ENCODE measurements around the gene CYTH1.

DNA sequence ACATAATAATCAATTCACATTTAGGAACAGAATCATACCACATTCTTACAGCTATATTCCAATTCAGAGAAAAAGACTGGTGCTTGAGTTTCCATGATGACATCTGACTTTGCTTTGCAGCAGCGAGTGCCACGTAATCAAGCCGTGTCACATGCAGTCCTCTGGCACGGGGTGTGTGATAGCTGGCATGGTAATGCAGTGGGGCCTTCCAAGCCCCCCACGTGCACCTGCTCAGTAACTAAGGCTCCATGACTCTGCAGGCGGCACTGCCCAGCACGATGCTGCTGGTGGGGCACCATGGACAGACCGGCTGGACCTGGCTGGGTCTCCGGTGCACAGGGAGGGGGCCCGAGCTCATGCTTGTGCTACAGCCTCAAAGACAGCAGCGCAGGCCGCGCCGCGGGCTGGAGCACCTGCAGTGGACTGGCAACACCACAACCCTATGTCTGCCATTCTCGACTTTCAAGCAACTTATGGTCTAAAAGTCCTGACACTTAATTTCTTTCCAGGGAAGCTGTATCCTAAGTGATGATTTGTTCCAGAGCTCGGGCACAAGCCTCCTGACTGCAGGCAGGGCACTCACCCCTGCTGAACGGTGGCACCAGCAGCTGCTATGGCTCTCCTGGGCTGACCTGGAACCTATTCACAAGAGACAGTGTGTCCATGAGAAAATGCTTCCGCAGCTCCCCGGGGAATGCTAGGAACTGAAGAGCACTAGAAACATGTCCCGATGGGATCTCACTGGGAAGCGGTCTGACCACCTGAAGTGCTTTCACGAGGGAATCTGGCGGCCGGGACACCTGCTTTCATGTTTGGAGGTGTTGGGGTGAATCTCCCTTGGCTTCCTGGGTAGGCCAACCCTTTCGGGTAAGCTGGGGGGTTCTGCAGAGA, 105.4 kb downstream of the CYTH1 start:
- no peak for TF ChIP-seq TCF7 (CRISPR knock-in tag; IDR thresholded peaks at IDR 0.05; ENCODE audit: low read depth)
- TF ChIP-seq, protein P1, sequence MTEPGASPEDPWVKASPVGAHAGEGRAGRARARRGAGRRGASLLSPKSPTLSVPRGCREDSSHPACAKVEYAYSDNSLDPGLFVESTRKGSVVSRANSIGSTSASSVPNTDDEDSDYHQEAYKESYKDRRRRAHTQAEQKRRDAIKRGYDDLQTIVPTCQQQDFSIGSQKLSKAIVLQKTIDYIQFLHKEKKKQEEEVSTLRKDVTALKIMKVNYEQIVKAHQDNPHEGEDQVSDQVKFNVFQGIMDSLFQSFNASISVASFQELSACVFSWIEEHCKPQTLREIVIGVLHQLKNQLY (CRISPR knock-in tag; IDR thresholded peaks at IDR 0.05): no peak
- TF ChIP-seq, protein P2, sequence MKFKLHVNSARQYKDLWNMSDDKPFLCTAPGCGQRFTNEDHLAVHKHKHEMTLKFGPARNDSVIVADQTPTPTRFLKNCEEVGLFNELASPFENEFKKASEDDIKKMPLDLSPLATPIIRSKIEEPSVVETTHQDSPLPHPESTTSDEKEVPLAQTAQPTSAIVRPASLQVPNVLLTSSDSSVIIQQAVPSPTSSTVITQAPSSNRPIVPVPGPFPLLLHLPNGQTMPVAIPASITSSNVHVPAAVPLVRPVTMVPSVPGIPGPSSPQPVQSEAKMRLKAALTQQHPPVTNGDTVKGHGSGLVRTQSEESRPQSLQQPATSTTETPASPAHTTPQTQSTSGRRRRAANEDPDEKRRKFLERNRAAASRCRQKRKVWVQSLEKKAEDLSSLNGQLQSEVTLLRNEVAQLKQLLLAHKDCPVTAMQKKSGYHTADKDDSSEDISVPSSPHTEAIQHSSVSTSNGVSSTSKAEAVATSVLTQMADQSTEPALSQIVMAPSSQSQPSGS (CRISPR knock-in tag; IDR thresholded peaks at IDR 0.05; ENCODE audit: borderline replicate concordance, low read depth): no peak
- TF ChIP-seq RELA (CRISPR knock-in tag; IDR thresholded peaks at IDR 0.05; ENCODE audit: borderline replicate concordance): no peak

Data from WTC11 (cell line).